A204.1 (cell line): ENCODE measurements around the gene CIZ1.

Experiments used
- FAIRE-seq: peaks from 2 replicates; lab custom pipeline; 2012; peaks lifted over from hg19 to GRCh38; lab: Jason Lieb, UNC

The CIZ1 gene

DNA sequence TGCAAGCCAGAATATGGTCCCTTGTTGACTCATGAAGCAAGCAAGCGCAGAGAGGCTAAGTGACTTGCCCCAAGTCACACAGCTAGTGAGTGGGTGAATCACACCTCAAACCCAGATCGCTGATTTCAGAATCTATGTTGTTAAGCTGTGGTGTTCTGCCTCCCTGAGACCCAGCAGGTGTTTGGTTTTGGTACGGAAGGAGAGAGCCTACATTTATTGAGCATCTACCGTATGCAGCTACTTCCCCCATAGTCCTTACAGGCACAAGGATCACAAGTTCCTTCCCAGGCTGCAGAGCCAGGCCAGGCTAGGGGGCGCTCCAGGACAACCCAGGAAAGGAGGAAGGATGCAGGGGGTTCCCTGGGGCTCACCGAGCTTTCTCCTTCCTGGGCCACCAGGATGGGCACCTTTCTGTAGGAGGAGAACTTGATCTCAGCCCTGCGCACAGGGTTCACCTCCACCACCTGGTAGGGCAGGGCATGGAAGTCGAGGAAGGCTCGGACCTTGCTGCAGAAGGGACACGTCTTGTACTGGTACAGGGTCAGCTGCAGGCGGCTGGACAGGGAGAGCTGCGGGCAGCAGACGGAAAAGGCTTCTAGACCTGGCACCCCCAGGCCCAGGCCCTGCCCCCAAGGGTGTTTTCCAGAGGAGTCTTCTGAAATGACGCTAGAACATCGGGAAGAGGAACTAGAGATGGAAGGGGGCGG, 66.3 kb downstream of the CIZ1 start:
- no peak for FAIRE-seq

DNA sequence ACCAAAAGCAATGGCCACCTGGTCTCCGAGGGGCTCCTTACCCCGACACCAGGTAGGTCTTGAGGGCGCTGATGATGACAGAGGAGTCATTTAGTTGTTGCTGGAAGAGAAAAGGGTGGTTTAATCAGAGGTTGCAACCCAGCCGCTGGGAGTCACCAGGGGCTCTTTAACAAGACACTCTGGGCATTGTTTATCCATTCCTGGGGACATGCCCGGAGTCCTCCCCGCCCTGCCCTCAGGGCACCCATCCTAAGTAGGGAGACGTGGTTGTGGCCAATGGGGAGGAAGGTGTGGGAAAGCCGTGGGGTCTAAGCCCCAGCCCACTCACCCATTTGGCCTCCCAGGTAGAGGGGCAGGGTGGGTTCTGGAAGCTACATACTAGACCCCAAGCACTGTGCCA, 66.9 kb downstream of the CIZ1 start:
- no peak for FAIRE-seq

DNA sequence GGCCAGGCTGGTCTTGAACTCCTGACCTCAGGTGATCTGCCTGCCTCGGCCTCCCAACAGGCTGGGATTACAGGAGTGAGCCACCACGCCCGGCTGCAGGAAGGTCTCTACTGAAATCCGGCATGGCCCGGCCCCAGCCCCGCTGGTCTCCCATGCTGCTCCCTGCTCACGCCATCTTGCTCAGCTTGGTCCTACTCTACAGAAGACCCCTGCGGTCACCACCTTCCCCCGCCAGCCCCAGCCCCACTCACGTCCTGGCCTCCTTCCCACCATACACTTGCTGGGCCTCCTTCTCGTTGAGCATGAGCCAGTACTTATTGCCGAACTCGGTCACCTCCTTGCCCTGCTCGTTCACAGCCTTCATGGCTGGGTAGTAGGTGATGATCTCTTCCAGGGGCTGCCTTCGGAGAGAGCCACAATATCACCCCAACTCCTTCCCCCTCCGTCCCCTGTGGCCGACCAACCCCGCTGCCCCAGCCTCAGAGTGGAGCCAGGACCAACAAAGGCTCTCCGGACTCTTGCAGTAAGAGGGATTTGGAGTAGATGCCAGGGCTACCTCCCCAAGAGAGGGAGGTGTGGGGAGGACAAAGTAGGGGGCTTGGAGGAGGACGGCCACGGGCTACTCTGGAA, 67.8 kb downstream of the CIZ1 start:
- FAIRE-seq, result no peak

DNA sequence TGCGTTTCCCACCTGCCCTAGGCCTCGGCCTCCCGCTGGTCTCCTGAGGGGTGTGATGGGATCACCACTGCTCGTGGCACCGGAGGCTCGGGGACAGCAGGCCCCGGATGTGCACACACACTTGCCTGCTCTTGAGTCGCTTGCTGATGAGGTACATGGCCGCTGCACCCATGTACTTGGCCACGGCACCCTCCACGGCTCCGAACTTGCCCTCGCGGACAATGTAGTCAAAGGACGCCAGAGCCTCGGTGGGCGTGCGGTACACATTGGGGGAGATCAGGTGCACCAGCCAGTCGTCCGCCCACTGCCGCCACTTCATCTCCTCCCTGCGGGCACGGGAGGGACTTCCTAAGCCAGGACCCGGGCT, 68.6 kb downstream of the CIZ1 start:
- no peak for FAIRE-seq

DNA sequence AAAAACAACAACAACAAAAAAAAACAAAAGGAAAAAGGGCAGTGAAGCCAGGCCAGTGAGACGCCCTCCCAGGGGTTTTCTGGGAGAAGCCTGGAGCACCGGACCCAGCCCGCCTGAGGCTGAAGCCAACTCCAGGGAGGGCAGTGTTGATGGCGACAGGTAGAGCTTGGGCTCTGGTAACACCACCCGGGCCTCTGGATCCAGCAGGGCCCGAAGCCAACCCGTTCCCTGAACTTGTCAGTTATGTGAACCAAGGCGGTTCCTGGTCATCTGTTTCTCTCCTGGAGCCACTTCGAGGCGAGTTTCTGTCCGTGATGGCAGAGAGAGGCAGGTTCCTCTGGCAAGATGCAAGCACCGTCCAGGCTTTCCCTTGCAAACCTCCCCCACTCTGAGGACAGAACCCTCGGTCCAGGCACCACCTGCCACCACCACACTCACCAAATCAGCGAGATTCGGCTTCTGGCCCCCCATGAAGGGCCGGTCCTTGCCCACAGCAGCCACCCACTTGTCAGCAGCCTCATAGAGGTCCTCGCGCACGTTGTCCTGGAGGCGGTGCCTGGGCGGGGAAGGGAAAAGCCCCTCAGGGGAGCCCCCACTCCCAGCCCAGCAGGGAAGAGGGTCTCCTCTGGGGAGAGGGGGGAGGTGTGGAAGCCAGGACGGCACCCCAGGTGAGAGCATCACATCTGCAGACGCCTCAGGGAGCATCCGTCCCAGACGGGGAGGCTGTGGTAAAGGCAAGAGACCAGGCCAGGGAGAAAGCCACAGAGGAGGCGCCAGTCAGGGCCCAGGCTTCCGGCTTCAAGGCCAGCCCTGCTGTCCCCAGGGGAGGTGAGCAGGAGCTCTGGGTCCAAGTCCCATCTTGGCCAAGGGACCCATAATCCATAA, 69.2 kb downstream of the CIZ1 start:
- FAIRE-seq, result no peak

- FAIRE-seq, result no peak
Observed at GRCh38 chr9:128121466-128121810, 69.9 kb downstream of the CIZ1 start.

DNA sequence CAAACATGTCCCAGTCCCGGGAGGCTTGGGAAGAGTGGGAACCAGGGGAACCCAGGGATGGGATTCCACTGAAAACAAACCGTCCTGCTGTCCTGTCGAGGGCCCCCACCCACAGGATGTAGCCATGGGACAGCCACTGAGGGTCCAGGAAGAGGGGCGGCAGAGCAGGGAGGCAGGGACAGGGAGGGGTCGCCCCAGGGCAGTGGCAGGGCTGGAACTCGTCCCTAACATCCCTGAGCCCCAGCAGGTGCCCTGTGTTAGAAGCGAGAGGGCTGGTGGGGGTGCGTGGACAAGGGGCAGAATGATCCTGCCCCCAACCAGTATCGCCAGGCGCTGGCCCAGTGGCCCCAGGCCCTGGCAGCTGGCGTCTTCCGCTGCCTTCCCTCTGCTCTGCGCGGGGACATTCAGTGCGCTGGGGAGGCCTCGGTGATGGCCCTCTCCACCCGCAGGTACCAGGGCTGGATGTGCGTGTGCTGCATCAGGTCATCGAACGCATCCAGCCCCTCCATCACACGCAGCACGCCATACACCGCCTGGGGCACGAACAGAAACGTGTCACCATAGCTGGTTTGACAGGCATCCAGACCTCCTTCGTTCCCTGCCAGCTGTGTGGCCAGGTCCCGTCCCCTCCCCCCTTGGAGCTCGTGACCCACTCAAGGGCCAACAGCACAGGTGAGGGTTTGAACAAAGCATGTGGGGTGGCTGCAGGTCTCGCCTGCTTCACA, 70.5 kb downstream of the CIZ1 start:
- no peak for FAIRE-seq

DNA sequence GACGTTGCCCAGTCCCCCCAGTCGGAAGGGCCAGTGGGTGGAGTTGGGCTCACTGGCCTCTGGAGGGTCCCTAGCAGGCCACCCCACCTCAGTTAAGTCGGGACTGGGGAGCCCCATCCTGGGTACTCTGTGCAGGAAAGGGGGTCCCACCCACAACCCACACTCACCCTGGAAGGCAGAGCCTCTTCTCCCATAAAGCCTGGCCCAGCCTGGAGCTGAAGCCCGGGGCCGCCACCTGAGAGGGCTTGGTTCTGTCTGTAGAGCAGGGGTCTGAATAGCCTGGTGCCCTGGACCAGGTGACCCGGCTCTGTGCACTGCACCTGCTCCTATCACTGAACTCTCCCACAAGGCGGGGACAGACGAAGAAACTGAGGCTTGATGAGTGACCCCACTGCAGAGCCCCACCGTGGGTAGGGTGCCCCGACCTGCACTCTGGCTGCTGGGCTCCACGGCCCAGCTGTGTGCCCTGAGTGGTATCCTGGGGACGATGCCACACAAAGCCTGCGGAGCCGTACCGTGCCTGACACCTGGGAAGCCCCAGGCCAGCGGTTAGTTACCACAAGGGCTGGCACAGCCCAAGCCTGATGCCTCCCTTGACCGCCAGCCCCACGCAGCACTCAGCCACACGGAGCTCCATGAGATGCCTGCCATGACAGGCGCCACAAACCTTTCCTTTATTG, 71.2 kb downstream of the CIZ1 start:
- no peak for FAIRE-seq

- FAIRE-seq, result no peak
Observed at GRCh38 chr9:128118971-128119665, 72.3 kb downstream of the CIZ1 start.

- no peak for FAIRE-seq
Observed at GRCh38 chr9:128118472-128118857, 72.9 kb downstream of the CIZ1 start.

DNA sequence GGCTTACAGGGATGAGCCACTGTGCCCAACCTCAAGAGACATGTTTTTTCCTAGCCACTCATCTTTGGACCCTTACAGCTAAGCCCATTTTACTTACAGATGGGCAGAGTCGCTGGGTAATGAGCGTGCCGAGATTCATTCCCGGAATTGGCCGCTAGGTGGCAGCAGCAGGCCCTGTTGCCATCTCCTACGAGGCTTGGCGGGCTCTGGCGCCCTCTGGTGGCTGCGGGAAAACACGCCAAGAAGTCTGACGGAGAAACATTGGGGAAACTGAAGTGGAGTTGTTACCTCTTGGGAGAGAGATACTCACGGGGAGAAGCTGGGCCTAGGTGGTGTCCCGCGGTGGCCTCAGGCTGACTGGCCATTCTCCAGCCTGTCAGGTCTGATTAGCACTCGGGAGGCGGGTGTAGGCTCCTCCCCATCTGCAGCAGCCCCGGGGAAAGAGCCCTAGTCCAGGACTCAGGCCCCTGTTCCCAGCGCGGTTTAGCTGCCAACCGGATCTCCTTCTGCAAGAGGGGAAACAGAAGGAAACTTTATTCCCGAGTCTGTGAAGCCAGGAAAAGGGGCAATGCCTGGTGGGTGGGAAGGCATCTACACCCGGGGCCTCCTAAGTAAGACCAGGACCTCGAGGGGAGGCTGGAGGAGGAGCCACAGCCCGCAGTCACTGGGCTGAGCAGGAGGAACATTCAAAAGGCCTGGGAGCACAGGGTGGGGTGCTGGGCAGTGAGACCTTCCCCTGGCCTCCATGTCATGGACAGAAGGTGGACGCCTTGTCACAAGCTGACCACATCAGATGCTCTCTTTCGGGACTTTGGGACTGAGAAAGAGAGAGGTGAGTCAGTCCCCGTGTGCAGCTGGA, 73.5 kb downstream of the CIZ1 start:
- FAIRE-seq, result peak; percentile 85

DNA sequence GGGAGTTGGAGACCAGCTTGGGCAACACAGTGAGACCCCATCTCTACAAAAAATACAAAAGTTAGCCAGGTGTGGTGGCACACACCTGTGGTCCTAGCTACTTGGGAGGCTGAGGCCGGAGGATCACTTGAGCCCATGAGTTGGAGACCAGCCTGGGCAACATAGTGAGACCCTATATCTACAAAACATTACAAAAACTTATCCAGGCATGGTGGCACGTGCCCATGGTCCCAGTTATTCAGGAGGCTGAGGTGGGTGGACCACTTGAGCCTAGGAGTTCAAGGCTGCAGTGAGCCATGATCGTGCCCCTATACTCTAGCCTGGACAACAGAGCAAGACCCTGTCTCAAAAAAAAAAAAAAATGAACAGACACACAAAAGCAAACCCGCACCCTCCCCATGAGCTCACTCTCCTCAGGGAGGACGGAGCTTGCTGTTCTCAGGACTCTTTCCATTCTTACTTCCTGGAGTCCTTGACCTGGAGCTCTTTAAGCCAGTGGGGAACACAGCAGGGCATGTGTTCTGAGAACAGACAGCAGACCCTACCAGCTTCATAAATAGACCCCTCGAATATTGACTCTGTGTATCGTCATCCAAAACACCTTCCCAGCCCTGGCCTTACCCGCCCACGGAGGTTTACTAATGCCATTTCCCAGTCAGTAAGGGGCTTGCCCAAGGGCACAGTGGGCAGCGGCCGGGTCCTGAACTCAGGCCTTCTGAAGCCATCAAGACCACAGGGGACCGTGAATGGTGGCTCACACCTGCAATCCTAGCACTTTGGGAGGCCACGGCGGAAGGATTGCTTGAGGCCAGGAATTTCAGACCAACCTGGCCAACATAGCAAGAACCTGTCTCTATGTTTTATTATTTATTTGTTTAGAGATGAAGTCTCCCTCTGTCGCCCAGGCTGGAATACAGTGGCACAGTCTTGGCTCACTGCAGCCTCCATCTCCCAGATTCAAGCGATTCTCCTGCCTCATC, 75.0 kb downstream of the CIZ1 start:
- no peak for FAIRE-seq
